HCT116 (cell line): ENCODE results near the gene MAGEF1. TPM values are rescaled to one million over a fixed set of nuclear protein-coding genes. Genes with fewer than 3 reads are reported as not detected.

Experiments used
- ATAC-seq: fragments of 200-7000 bp; cut with Tn5 transposase; 2 replicates; pipeline ENCODE4 v1.9.1; 2020; ENCODE audit warnings: mild to moderate bottlenecking, moderate library complexity
- BruUV-seq: library from RNA; stranded (reverse); fragments of 400-500 nt; replicated peaks from 2 replicates; lab custom pipeline; 2021; lab: Mats Ljungman, UMichigan
- CTCF ChIA-PET: fragments of 300-600 bp; sonication (Branson Sonifier 250); formaldehyde crosslinking; loops from one replicate; lab custom pipeline; 2021; ENCODE audit warnings: antibody characterized with exemption; lab: Charles Lee
- POLR2A ChIA-PET: fragments of 300-600, 350-600 bp; sonication (Branson Sonifier 250); formaldehyde crosslinking; loops from one replicate; lab custom pipeline; 2021; ENCODE audit warnings: antibody characterized with exemption; lab: Charles Lee
- RAD21 ChIA-PET, 2 experiments: fragments of 300-600 bp; sonication (Branson Sonifier 250); formaldehyde crosslinking; loops; one replicate each; lab custom pipeline; 2023; ENCODE audit warnings: low total read pairs in 2 of 2; ENCODE audit not compliant: uncharacterized antibody in 2 of 2, unreplicated experiment in 2 of 2, low non-redundant PET in 1 of 2; lab: Charles Lee
- DNase-seq: peaks from one replicate; pipeline ENCODE4 v3.0.0-alpha.2; 2010; ENCODE audit warnings: low read depth, low spot score
- H2AFZ ChIP-seq: fragments of 200-600 bp; shearing (Covaris generic), sonication (generic); 2 replicates; pipeline ENCODE4 v1.6.1; 2017; ENCODE audit warnings: low read depth, mixed run types, mixed read lengths, antibody characterized with exemption, low read length; ENCODE audit not compliant: poor library complexity, severe bottlenecking
- H3K27ac ChIP-seq: 2 replicates; pipeline ENCODE4 v1.5.1; 2012; ENCODE audit warnings: low read depth, low read length
- H3K27me3 ChIP-seq: fragments of 200-600 bp; sonication (generic); 2 replicates; pipeline ENCODE4 v1.6.1; 2016; ENCODE audit warnings: mixed run types, low read length, mixed read lengths; ENCODE audit not compliant: insufficient read depth
- H3K36me3 ChIP-seq, 2 experiments: fragments of 200-500 bp in 1 of 2; fragments of 200-600 bp in 1 of 2; sonication (Bioruptor generic) in 1 of 2; sonication (generic) in 1 of 2; 2 replicates each; pipeline versions ENCODE4 v1.5.1 to v1.6.1; 2014 to 2016; ENCODE audit warnings: low read length in 2 of 2, inconsistent platforms in 1 of 2, mixed read lengths in 1 of 2, mixed run types in 1 of 2; ENCODE audit not compliant: insufficient read depth in 2 of 2, control insufficient read depth in 1 of 2
- H3K4me1 ChIP-seq, 2 experiments: fragments of 200-600 bp in 1 of 2; sonication (generic) in 1 of 2; 2 replicates each; pipeline versions ENCODE4 v1.5.1 to v1.6.1; 2012 to 2017; ENCODE audit warnings: low read length in 2 of 2, inconsistent platforms in 1 of 2, mild to moderate bottlenecking in 1 of 2, mixed read lengths in 1 of 2, mixed run types in 1 of 2, moderate library complexity in 1 of 2; ENCODE audit not compliant: insufficient read depth in 2 of 2, control insufficient read depth in 1 of 2
- H3K4me2 ChIP-seq: fragments of 200-600 bp; sonication (generic); 2 replicates; pipeline ENCODE4 v1.6.1; 2017; ENCODE audit warnings: mixed run types, low read length, mixed read lengths
- H3K4me3 ChIP-seq, 2 experiments: fragments of 200-600 bp in 1 of 2; sonication (generic) in 1 of 2; replicated peaks in 1 of 2; 2 replicates each; pipeline ENCODE4 v1.5.1; 2011 to 2016; ENCODE audit warnings: low read length in 2 of 2, control low read depth in 1 of 2, low read depth in 1 of 2, mild to moderate bottlenecking in 1 of 2, mixed read lengths in 1 of 2, mixed run types in 1 of 2
- H3K79me2 ChIP-seq: fragments of 200-600 bp; sonication (generic); 2 replicates; pipeline ENCODE4 v1.6.1; 2017; ENCODE audit warnings: mild to moderate bottlenecking, mixed run types, low read length, moderate library complexity, mixed read lengths; ENCODE audit not compliant: insufficient read depth
- H3K9ac ChIP-seq: fragments of 200-600 bp; sonication (generic); 2 replicates; pipeline ENCODE4 v1.6.1; 2016; ENCODE audit warnings: low read length, mixed read lengths
- H3K9me2 ChIP-seq: fragments of 200-600 bp; sonication (generic), shearing (Covaris generic); 2 replicates; pipeline ENCODE4 v1.6.1; 2017; ENCODE audit warnings: mixed run types, mild to moderate bottlenecking, moderate library complexity; ENCODE audit not compliant: insufficient read depth
- H3K9me3 ChIP-seq, 2 experiments: fragments of 200-500 bp in 1 of 2; fragments of 200-600 bp in 1 of 2; sonication (Bioruptor generic) in 1 of 2; sonication (generic) in 1 of 2; 2 replicates each; pipeline ENCODE4 v1.6.1; 2014 to 2017; ENCODE audit warnings: low read length in 2 of 2, mixed read lengths in 2 of 2, inconsistent platforms in 1 of 2, low read depth in 1 of 2, mild to moderate bottlenecking in 1 of 2, mixed run types in 1 of 2, moderate library complexity in 1 of 2; ENCODE audit not compliant: control insufficient read depth in 1 of 2, insufficient read depth in 1 of 2
- H4K20me1 ChIP-seq: fragments of 200-600 bp; sonication (generic), shearing (Covaris generic); 2 replicates; pipeline ENCODE4 v1.6.1; 2017; ENCODE audit warnings: mixed run types, mild to moderate bottlenecking, moderate library complexity; ENCODE audit not compliant: insufficient read depth
- CEBPB ChIP-seq: IDR thresholded peaks from 2 replicates; pipeline ENCODE4 v1.6.1; 2012; ENCODE audit warnings: low read depth
- EGR1 ChIP-seq: IDR thresholded peaks from 2 replicates; pipeline ENCODE4 v1.6.1; 2012; ENCODE audit warnings: low read depth
- POLR2A ChIP-seq: IDR thresholded peaks from 2 replicates; pipeline ENCODE4 v1.7.0; 2011; ENCODE audit warnings: borderline replicate concordance; ENCODE audit not compliant: insufficient read depth, insufficient read length; ENCODE audit errors: extremely low read depth
- POLR2AphosphoS5 ChIP-seq: IDR thresholded peaks from 2 replicates; pipeline ENCODE4 v1.6.1; 2011; ENCODE audit warnings: mild to moderate bottlenecking, low read depth, low read length, moderate library complexity
- REST ChIP-seq: IDR thresholded peaks from 2 replicates; pipeline ENCODE4 v1.6.1; 2012; ENCODE audit warnings: low read depth
- SIN3A ChIP-seq: IDR thresholded peaks from 2 replicates; pipeline ENCODE4 v1.6.1; 2012; ENCODE audit warnings: low read depth
- ZBTB33 ChIP-seq: IDR thresholded peaks from 2 replicates; pipeline ENCODE4 v1.6.1; 2011; ENCODE audit warnings: mild to moderate bottlenecking, low read length, moderate library complexity; ENCODE audit not compliant: insufficient replicate concordance; ENCODE audit errors: extremely low read depth
- intact Hi-C: fragments of 100-400 bp; cut with micrococcal nuclease; formaldehyde crosslinking; loops from 2 replicates; pipeline ENCODE4 v1.10.0; 2022
- total RNA-seq: library from RNA; stranded (reverse); gene quantifications from one replicate; pipeline ENCODE4 v1.2.1, GENCODE V29; 2021; ENCODE audit not compliant: unreplicated experiment

MAGEF1 gene
- total RNA-seq, 1 experiment from 2014 or later: 44.1 TPM

GRCh38 chr3:184683234-184683633 lies 28.6 kb downstream of the MAGEF1 start:
- no peaks in the 10 kb centered on the region for H3K27me3 ChIP-seq
- no peaks in the 10 kb centered on the region for H3K9me2 ChIP-seq
- H3K4me1 ChIP-seq: peaks cover 0 to under 1% of the 10 kb centered on the region in 2 experiments; a peak in 1 of 4 replicates
- no TSS peak for BruUV-seq
- H3K79me2 ChIP-seq: no peaks in the 10 kb centered on the region
- ChIA-PET RAD21 (interaction anchor here in 1 of 2 experiments (0.7 kb wide), 1 partner anchor 268 kb away, joined by 3 read pairs; no protein-coding TSS in a partner anchor), CTCF (no interaction called here), POLR2A (no interaction called here)
- no peaks in the 10 kb centered on the region for H3K36me3 ChIP-seq
- DNase-seq (no peak), ATAC-seq (no peak)
- no peak overlapping the region for H3K9ac ChIP-seq
- no peak overlapping the region for H3K4me3 ChIP-seq
- H4K20me1 ChIP-seq: no peaks in the 10 kb centered on the region
- no peak overlapping the region for H3K4me2 ChIP-seq
- H3K9me3 ChIP-seq: no peaks in the 10 kb centered on the region
- intact Hi-C loops: no loop called here
- no peak overlapping the region for H3K27ac ChIP-seq
- TF ChIP-seq POLR2A: no peak
- H2AFZ ChIP-seq: no peak overlapping the region

GRCh38 chr3:184682671-184683070 lies 29.2 kb downstream of the MAGEF1 start:
- no peak for DNase-seq
- Histone ChIP-seq H3K4me3 (no peak overlapping the region), H3K4me2 (no peak overlapping the region), H4K20me1 (no peaks in the 10 kb centered on the region), H3K79me2 (no peaks in the 10 kb centered on the region), H3K9ac (no peak overlapping the region), H3K9me3 (no peaks in the 10 kb centered on the region), H3K9me2 (no peaks in the 10 kb centered on the region), H3K27ac (no peak overlapping the region), H3K36me3 (no peaks in the 10 kb centered on the region)
- ChIA-PET RAD21 (no interaction called here), POLR2A (no interaction called here), CTCF (no interaction called here)
- intact Hi-C loops: no loop called here
- no TSS peak for BruUV-seq
- TF ChIP-seq POLR2AphosphoS5 (no peak), EGR1 (no peak), ZBTB33 (no peak), CEBPB (no peak), SIN3A (no peak), REST (no peak)
- TF ChIP-seq, all 23 proteins: peak for 0
- Histone ChIP-seq H3K4me1 (no peaks in the 10 kb centered on the region), H3K27me3 (no peaks in the 10 kb centered on the region), H2AFZ (no peak overlapping the region)
- ATAC-seq: no peak
